Endothelial cell (in vitro differentiated cells): ENCODE results near the gene TUFM. TPM values are rescaled to one million over a fixed set of nuclear protein-coding genes. Genes with fewer than 3 reads are reported as not detected.

ENCODE experiments used
- DNase-seq: peaks from one replicate; pipeline ENCODE4 v3.0.0; 2021; ENCODE audit warnings: low spot score
- H3K27ac Mint-ChIP-seq: one replicate; pipeline ENCODE4 v1.8.0; 2021; ENCODE audit warnings: mixed read lengths, inconsistent platforms; ENCODE audit not compliant: unreplicated experiment
- H3K27me3 Mint-ChIP-seq: one replicate; pipeline ENCODE4 v1.8.0; 2021; ENCODE audit warnings: mild to moderate bottlenecking, moderate library complexity, mixed read lengths, inconsistent platforms; ENCODE audit not compliant: unreplicated experiment
- H3K36me3 Mint-ChIP-seq: one replicate; pipeline ENCODE4 v1.8.0; 2021; ENCODE audit warnings: mild to moderate bottlenecking, low read depth, mixed read lengths, inconsistent platforms; ENCODE audit not compliant: unreplicated experiment
- H3K4me1 Mint-ChIP-seq: one replicate; pipeline ENCODE4 v1.8.0; 2021; ENCODE audit warnings: mild to moderate bottlenecking, mixed read lengths, inconsistent platforms; ENCODE audit not compliant: unreplicated experiment
- H3K4me3 Mint-ChIP-seq: one replicate; pipeline ENCODE4 v1.8.0; 2021; ENCODE audit warnings: mild to moderate bottlenecking, mixed read lengths, inconsistent platforms; ENCODE audit not compliant: unreplicated experiment
- H3K9me3 Mint-ChIP-seq: one replicate; pipeline ENCODE4 v1.8.0; 2021; ENCODE audit warnings: mixed read lengths, inconsistent platforms; ENCODE audit not compliant: unreplicated experiment
- total RNA-seq: library from RNA; stranded (reverse); fragmentation: NEBNext Ultra II Directional; extraction: Animal tissue kit (Norgen Biotek cat#: 25700); gene quantifications from one replicate; pipeline ENCODE4 v1.2.1, GENCODE V29; 2021; ENCODE audit not compliant: unreplicated experiment
- TF ChIP-seq, protein P1 (sequence below): fragments of 200-600 bp; sonication (generic); IDR thresholded peaks from one replicate; pipeline ENCODE4 v1.5.0; 2021; ENCODE audit warnings: antibody characterized with exemption; ENCODE audit not compliant: unreplicated experiment

The TUFM gene
- total RNA-seq, 1 donor from 2014 or later = 173 TPM

DNA sequence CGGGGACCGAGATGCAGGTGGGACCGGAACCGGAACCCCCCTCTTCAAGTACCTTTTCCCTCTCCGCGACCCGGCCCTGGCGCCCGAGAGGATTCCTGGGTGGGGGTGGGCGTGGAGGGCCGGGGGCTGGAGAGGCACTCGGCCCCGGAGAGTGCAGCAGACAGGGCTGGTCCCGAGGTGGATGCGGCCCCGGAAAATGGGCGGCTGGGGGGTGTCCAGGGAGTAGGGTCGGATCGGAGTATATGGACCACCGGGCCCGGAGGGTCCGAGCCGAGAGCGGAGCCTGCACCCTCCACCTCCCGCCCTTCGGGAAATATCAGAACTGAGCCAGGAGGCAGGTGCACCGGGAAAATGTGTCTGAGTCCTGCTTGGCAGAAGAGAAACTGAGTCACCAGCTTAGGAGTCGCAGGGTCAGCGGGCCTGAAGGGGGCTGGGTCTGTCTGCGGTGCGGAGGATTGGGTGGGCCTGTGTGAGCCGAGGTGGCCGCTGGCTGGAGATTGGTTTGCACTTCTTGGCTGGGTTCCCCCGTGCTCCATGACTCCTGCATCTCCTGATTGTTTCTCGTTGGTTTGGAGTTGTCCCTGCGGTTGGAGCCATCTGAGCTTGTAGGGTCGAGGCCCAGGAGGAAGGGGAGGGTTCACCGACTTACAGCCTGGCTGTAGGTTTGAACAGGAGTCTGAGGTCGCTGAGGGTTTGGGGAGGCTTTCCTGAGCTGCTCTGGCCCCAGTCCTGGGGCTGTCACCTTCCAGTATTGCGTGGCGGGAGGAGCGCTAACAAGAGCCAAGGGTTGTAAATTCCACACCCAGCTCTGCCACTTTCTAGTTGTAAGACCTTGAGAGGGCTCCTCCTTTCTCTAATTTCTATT lies 18.0 kb upstream of the TUFM start:
- H3K36me3 Mint-ChIP-seq = peaks cover 5% of the 10 kb centered on the region
- peaks cover 4% of the 10 kb centered on the region for H3K27me3 Mint-ChIP-seq
- H3K4me1 Mint-ChIP-seq = peaks cover 8% of the 10 kb centered on the region
- no peaks in the 10 kb centered on the region for H3K9me3 Mint-ChIP-seq
- TF ChIP-seq, protein P1, sequence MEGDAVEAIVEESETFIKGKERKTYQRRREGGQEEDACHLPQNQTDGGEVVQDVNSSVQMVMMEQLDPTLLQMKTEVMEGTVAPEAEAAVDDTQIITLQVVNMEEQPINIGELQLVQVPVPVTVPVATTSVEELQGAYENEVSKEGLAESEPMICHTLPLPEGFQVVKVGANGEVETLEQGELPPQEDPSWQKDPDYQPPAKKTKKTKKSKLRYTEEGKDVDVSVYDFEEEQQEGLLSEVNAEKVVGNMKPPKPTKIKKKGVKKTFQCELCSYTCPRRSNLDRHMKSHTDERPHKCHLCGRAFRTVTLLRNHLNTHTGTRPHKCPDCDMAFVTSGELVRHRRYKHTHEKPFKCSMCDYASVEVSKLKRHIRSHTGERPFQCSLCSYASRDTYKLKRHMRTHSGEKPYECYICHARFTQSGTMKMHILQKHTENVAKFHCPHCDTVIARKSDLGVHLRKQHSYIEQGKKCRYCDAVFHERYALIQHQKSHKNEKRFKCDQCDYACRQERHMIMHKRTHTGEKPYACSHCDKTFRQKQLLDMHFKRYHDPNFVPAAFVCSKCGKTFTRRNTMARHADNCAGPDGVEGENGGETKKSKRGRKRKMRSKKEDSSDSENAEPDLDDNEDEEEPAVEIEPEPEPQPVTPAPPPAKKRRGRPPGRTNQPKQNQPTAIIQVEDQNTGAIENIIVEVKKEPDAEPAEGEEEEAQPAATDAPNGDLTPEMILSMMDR = no peak
- H3K4me3 Mint-ChIP-seq = peak overlapping the region; percentile 97
- H3K27ac Mint-ChIP-seq = peak overlapping the region; percentile 32
- peak; percentile 30 for DNase-seq

GRCh38 chr16:28859326-28859725 lies 13.2 kb upstream of the TUFM start:
- H3K9me3 Mint-ChIP-seq = no peaks in the 10 kb centered on the region
- H3K4me3 Mint-ChIP-seq = no peak overlapping the region
- TF ChIP-seq, protein P1 = no peak
- H3K36me3 Mint-ChIP-seq = no peaks in the 10 kb centered on the region
- no peaks in the 10 kb centered on the region for H3K27me3 Mint-ChIP-seq
- H3K4me1 Mint-ChIP-seq = peaks cover 4% of the 10 kb centered on the region
- DNase-seq = no peak
- H3K27ac Mint-ChIP-seq = no peak overlapping the region

GRCh38 chr16:28858421-28858820 lies 12.3 kb upstream of the TUFM start:
- Mint-ChIP-seq H3K27me3 (no peaks in the 10 kb centered on the region), H3K27ac (no peak overlapping the region)

GRCh38 chr16:28846933-28847273 lies 755 bp upstream of the TUFM start:
- Mint-ChIP-seq H3K9me3 (no peaks in the 10 kb centered on the region), H3K27ac (peak overlapping the region; percentile 36), H3K27me3 (peaks cover 6% of the 10 kb centered on the region), H3K4me1 (peaks cover 11% of the 10 kb centered on the region), H3K4me3 (peak overlapping the region; percentile 96), H3K36me3 (peaks cover 20% of the 10 kb centered on the region)
- TF ChIP-seq, protein P1 = no peak
- DNase-seq = no peak

More at GRCh38 chr16:28858421-28858820, 12.3 kb upstream of the TUFM start:
- Mint-ChIP-seq H3K36me3 (no peaks in the 10 kb centered on the region), H3K4me3 (no peak overlapping the region), H3K4me1 (no peaks in the 10 kb centered on the region), H3K9me3 (no peaks in the 10 kb centered on the region)
- no peak for DNase-seq
- TF ChIP-seq, protein P1 = no peak

DNA sequence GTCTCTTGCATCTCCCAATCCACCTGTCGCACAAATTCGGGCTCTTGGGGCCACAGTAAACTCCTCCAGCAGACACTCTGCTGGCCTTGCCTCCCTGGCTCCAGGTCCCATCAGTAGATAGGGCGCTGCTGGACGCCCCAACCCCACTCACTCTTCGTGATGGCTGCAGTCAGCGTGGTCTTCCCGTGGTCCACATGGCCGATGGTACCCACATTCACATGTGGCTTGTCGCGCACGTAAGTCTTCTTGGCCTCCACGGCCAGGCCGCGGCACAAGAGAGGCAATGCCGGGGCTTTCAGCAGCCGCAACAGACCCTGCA lies 428 bp downstream of the TUFM start:
- DNase-seq = no peak
- peaks cover 6% of the 10 kb centered on the region for H3K27me3 Mint-ChIP-seq

More for the DNA sequence above, 428 bp downstream of the TUFM start:
- Mint-ChIP-seq H3K27ac (peak overlapping the region; percentile 75), H3K4me3 (peak overlapping the region; percentile 96), H3K4me1 (peaks cover 11% of the 10 kb centered on the region), H3K36me3 (peaks cover 21% of the 10 kb centered on the region), H3K9me3 (no peaks in the 10 kb centered on the region)
- TF ChIP-seq, protein P1 = no peak
